ENCODE measurements around the gene ARSG. TPM values are rescaled to one million over a fixed set of nuclear protein-coding genes. Genes with fewer than 3 reads are reported as not detected.

The ARSG gene
- polyA plus RNA-seq, 1 donor from 2014 or later, result 16.9 TPM

DNA sequence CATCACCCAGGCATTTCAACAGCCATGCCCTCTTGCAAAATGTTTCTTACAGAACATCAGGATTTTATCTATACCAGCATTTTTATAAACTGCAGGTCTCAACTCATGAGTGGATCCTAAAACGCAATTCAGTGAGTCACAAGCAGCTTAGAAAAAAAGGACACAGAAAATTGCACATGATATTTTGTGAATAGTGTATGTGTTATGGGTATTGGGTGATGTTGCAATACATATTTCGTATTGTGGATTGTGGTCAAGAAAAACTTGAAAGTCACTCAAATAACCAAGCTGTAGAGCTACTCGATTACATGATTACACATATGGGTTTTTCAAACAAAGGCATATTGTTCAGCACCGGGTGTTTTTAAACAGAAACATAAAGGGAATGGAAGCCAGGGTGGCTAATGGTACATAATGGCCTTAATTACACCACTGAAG is 164.6 kb downstream of the ARSG start:
- no peak overlapping the region for H3K9ac ChIP-seq (ENCODE audit: low read length)
- H3K79me2 ChIP-seq (replicated peaks; ENCODE audit: insufficient read depth, low read length), result no peaks in the 10 kb centered on the region
- H3K4me3 ChIP-seq (ENCODE audit: low read length), result peak overlapping the region; percentile 81
- no peak for TF ChIP-seq MXI1 (conservative IDR thresholded peaks at IDR 0.05; ENCODE audit: poor library complexity, severe bottlenecking)
- no peak for TF ChIP-seq TAF1 (IDR thresholded peaks at IDR 0.05; ENCODE audit: low read depth)
- H3K36me3 ChIP-seq (ENCODE audit: insufficient read depth, low read length), result no peaks in the 10 kb centered on the region
- H3K9me2 ChIP-seq (ENCODE audit: insufficient read depth, low read length), result no peaks in the 10 kb centered on the region
- H3K27ac ChIP-seq (ENCODE audit: low read length), result no peak overlapping the region
- no peak overlapping the region for H2AFZ ChIP-seq (ENCODE audit: low read depth, low read length)
- no peaks in the 10 kb centered on the region for H3K9me3 ChIP-seq (ENCODE audit: low read length)
- no peak overlapping the region for H3K4me2 ChIP-seq (ENCODE audit: low read length)
- H3K27me3 ChIP-seq (ENCODE audit: insufficient read depth, low read depth, low read length), result peaks cover 15% of the 10 kb centered on the region
- H3F3A ChIP-seq (ENCODE audit: insufficient read depth, low read length, poor library complexity, severe bottlenecking), result no peaks in the 10 kb centered on the region
- no peaks in the 10 kb centered on the region for H4K20me1 ChIP-seq (ENCODE audit: insufficient read depth)

DNA sequence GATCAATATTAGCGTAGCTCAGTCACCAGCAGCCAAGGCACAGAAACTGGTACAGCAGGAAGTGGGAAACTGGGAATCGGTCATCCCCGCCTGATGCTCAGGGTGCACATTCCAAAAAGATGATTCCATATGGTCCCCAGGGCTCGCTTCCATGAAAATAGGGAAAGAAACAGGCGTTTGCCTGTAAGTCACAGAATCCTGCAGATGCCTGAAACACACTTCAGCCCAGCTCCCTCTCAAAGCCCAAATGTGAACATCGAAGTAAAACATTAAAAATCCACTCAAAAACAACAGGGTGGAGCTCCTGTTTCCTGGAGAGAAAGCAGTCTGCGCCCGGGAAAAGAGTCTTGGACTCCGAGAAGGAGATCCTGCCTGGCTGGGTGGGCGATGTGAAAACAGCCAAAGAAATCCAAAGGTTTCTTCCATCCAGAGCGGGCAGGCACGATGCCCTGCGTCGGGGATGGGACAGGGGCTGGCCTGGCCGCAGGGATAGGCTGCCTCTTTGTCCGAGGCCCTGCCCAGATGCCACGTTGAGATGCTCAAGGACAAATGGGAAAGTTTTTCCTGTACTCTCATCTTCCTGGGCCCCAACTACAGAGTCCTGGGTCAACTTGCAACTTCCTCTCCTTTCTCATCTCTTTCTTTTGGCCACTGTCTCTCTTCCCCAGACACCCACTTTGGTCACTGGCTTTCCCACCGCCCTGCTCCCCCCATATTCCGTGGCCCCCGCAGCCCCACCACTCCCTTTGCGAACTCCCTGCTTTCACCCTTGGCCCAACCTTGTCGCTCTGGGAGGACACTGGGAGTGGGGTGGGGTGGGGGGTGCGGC is 165.3 kb downstream of the ARSG start:
- TF ChIP-seq, protein P1, sequence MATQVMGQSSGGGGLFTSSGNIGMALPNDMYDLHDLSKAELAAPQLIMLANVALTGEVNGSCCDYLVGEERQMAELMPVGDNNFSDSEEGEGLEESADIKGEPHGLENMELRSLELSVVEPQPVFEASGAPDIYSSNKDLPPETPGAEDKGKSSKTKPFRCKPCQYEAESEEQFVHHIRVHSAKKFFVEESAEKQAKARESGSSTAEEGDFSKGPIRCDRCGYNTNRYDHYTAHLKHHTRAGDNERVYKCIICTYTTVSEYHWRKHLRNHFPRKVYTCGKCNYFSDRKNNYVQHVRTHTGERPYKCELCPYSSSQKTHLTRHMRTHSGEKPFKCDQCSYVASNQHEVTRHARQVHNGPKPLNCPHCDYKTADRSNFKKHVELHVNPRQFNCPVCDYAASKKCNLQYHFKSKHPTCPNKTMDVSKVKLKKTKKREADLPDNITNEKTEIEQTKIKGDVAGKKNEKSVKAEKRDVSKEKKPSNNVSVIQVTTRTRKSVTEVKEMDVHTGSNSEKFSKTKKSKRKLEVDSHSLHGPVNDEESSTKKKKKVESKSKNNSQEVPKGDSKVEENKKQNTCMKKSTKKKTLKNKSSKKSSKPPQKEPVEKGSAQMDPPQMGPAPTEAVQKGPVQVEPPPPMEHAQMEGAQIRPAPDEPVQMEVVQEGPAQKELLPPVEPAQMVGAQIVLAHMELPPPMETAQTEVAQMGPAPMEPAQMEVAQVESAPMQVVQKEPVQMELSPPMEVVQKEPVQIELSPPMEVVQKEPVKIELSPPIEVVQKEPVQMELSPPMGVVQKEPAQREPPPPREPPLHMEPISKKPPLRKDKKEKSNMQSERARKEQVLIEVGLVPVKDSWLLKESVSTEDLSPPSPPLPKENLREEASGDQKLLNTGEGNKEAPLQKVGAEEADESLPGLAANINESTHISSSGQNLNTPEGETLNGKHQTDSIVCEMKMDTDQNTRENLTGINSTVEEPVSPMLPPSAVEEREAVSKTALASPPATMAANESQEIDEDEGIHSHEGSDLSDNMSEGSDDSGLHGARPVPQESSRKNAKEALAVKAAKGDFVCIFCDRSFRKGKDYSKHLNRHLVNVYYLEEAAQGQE (IDR thresholded peaks at IDR 0.05; ENCODE audit: borderline replicate concordance), result no peak
- no peak for TF ChIP-seq TAF1 (IDR thresholded peaks at IDR 0.05; ENCODE audit: low read depth)

DNA sequence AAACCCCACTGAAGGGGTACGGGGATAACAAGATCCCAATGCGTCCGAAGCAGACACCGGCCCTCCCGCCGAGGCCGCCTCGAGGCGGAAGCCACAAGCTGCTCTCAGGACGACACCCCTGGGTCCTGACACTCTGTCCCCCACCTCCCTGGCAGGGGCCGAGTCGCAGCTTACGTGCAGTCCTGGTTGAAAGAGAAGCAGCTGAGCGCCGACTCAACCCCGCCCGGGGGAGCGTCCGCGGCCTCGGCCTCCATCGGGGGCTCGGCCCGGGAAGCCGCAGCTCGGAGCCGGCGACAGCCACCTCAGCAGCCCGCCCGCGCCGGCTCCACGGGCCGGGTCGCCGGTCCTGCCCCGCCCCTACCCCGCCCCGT is 165.9 kb downstream of the ARSG start, which contains the start of gene WIPI1:
Gene WIPI1 (minus strand): TSS at position 329 of the 371 bp plus-strand sequence. CDS start 75 bp downstream, at position 254.
- H3K4me2 ChIP-seq (ENCODE audit: low read length), result peak within 1 kb of the TSS; percentile 92
- H3K27ac ChIP-seq (ENCODE audit: low read length), result no peak within 1 kb of the TSS
- H3K9me2 ChIP-seq (ENCODE audit: insufficient read depth, low read length), result no peaks in the 10 kb centered on the region
- H3K27me3 ChIP-seq (ENCODE audit: insufficient read depth, low read depth, low read length), result peaks cover 15% of the 10 kb centered on the region
- H3K4me3 ChIP-seq (ENCODE audit: low read length), result peak within 1 kb of the TSS; percentile 81
- peak within 1 kb of the TSS; percentile 54 for H3K9ac ChIP-seq (ENCODE audit: low read length)
- H3K79me2 ChIP-seq (replicated peaks; ENCODE audit: insufficient read depth, low read length), result no peaks in the 10 kb centered on the region
- no peaks in the 10 kb centered on the region for H3K36me3 ChIP-seq (ENCODE audit: insufficient read depth, low read length)
- no peaks in the 10 kb centered on the region for H4K20me1 ChIP-seq (ENCODE audit: insufficient read depth)
- TF ChIP-seq EP300 (conservative IDR thresholded peaks at IDR 0.05; ENCODE audit: poor library complexity, severe bottlenecking), result no peak
- TF ChIP-seq SMC3 (conservative IDR thresholded peaks at IDR 0.05; ENCODE audit: poor library complexity), result no peak
- no peak for TF ChIP-seq POLR2AphosphoS5 (IDR thresholded peaks at IDR 0.05)
- no peak for TF ChIP-seq EZH2 (IDR thresholded peaks at IDR 0.05; ENCODE audit: borderline replicate concordance, insufficient read depth, low read length, poor library complexity, severe bottlenecking)
- no peak for TF ChIP-seq RAD21 (conservative IDR thresholded peaks at IDR 0.05)
- TF ChIP-seq TAF1 (IDR thresholded peaks at IDR 0.05; ENCODE audit: low read depth), result no peak
- TF ChIP-seq, protein P1 (IDR thresholded peaks at IDR 0.05; ENCODE audit: borderline replicate concordance), result no peak
- TF ChIP-seq, protein P2, sequence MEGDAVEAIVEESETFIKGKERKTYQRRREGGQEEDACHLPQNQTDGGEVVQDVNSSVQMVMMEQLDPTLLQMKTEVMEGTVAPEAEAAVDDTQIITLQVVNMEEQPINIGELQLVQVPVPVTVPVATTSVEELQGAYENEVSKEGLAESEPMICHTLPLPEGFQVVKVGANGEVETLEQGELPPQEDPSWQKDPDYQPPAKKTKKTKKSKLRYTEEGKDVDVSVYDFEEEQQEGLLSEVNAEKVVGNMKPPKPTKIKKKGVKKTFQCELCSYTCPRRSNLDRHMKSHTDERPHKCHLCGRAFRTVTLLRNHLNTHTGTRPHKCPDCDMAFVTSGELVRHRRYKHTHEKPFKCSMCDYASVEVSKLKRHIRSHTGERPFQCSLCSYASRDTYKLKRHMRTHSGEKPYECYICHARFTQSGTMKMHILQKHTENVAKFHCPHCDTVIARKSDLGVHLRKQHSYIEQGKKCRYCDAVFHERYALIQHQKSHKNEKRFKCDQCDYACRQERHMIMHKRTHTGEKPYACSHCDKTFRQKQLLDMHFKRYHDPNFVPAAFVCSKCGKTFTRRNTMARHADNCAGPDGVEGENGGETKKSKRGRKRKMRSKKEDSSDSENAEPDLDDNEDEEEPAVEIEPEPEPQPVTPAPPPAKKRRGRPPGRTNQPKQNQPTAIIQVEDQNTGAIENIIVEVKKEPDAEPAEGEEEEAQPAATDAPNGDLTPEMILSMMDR (IDR thresholded peaks at IDR 0.05; ENCODE audit: poor library complexity, severe bottlenecking), result no peak
- TF ChIP-seq MXI1 (conservative IDR thresholded peaks at IDR 0.05; ENCODE audit: poor library complexity, severe bottlenecking), result no peak
- peak within 1 kb of the TSS; percentile 74 for H2AFZ ChIP-seq (ENCODE audit: low read depth, low read length)
- H3K9me3 ChIP-seq (ENCODE audit: low read length), result no peaks in the 10 kb centered on the region
- no peaks in the 10 kb centered on the region for H3F3A ChIP-seq (ENCODE audit: insufficient read depth, low read length, poor library complexity, severe bottlenecking)

More for the DNA sequence above, 165.3 kb downstream of the ARSG start:
- H2AFZ ChIP-seq (ENCODE audit: low read depth, low read length), result no peak overlapping the region
- no peaks in the 10 kb centered on the region for H3F3A ChIP-seq (ENCODE audit: insufficient read depth, low read length, poor library complexity, severe bottlenecking)
- no peaks in the 10 kb centered on the region for H4K20me1 ChIP-seq (ENCODE audit: insufficient read depth)
- no peaks in the 10 kb centered on the region for H3K36me3 ChIP-seq (ENCODE audit: insufficient read depth, low read length)
- H3K9ac ChIP-seq (ENCODE audit: low read length), result peak overlapping the region; percentile 54
- H3K9me3 ChIP-seq (ENCODE audit: low read length), result no peaks in the 10 kb centered on the region
- no peak overlapping the region for H3K27ac ChIP-seq (ENCODE audit: low read length)
- H3K9me2 ChIP-seq (ENCODE audit: insufficient read depth, low read length), result no peaks in the 10 kb centered on the region
- no peaks in the 10 kb centered on the region for H3K79me2 ChIP-seq (replicated peaks; ENCODE audit: insufficient read depth, low read length)
- H3K27me3 ChIP-seq (ENCODE audit: insufficient read depth, low read depth, low read length), result peaks cover 15% of the 10 kb centered on the region
- H3K4me2 ChIP-seq (ENCODE audit: low read length), result peak overlapping the region; percentile 59
- peak overlapping the region; percentile 81 for H3K4me3 ChIP-seq (ENCODE audit: low read length)
